Hypothalamus (tissue), 51 donors: ENCODE results near the gene LASP1NB.

Experiments used
- DNase-seq, 51 donors: peaks; one replicate each; lab custom pipeline; 2025; lab: John Stamatoyannopoulos, UW

LASP1NB gene

DNA sequence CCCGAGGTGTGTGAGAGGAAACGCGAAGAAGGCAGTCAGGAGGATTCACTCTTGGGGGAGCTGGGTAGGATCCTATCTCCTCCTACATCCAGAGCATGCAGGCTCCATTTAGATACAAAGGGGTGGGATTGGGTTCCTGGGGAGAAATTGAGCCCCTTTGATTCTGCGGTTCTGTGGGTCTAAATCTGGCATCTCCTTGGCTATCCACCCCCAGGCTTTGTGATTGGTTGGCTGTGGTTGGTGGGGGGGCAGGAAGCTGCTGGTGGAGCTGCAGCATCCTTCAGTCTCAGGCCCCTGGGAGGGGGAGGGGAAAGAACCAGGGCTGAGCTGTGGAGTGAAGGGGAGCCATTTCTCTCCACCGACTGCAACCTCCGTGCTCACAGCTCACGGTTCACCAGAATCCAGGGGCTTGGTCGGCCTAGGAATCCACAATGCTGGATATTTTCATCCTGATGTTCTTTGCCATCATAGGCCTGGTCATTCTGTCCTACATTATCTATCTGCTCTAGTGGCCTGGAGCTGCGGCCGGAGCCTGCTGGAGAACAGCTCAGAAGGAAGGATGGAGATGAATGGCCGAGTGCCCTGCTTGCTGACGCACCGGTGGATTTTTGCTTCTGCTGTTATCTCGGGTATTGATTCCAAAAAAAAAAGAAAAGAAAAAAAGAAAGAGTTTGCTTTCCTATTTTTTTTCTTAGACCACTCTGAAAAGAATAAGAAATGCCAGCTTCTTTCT lies at the start of gene LASP1NB:
TSS of gene LASP1NB (plus strand) at position 352 of the 733 bp plus-strand sequence.
- peak in 49 of 51 donors; percentile 21 to 93 (median 72) for DNase-seq

DNA sequence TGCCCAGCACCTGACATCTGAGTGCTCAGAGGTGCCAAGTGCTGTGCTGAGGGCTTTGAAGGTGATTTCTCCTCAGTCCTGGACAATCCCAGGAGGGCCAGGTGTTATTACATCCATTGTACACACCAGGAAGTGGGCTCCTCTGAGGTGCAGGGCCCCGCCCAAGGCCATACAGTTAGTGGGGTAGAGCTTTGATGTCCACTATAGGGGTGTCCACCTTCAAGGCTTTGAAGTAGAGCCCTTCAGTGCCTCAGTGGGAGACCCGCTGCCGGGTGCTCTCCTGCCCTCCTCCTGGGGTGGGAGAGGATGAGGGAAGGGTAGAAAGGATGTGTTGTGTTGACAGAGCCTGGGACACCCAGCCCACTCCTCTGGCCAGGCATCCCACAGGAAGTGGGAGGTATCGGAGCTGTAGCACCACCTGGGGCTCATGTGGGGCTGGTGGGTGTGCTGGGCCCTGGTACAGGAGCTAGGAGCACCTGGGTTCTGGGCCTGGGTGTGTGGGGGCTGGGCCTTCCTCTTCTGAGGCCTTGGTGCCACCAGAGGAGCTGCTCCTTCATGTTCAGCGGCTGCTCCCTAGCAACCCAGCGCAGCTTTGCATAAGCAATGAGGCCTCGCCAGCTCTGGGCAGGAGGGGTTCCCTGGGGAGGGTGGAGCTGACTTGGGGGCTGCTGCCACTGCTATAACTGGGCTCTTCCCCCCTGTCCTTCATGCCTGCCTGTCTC lies 48.1 kb upstream of the LASP1NB start:
- peak in 24 of 51 donors; percentile 22 to 72 (median 43) for DNase-seq

DNA sequence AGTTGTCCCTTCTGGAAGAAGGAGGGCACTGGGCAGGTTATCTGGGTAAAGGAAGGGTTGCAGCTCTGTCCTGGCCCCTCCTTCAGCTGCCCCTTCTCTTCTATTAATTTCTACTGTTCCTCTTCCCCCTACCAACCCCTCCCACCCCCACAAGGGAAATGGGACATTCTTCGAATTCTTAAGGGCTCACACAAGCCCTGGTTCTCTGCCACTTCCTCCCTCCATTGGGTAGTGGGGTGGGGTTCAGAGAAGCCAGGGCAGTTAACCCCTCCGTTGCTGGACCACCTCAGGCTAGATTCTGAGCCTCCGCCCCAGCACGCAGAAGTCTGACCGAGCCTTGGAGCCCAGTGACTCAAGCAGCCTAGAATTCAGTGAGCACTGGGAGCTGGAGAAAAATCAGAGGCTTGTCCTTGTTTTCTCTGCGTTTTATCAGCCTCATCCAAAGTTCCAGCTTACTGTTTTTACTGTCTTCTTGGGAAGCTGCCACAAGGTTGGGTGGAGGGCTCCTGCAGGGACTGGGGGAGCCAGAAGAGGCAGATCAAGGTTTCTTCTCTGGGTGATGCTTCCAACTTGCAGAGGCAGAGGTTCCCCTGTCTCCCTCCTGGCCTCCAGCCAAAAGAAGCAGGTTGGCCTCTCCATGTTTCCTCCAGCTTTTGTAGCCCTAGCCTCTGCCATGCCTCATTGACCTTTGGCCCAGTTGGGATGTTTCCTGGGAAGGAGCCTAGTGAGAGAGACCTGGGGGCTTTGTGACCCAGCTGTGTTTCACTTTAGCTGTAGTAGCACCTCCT lies 45.3 kb upstream of the LASP1NB start:
- DNase-seq, result no peak

DNA sequence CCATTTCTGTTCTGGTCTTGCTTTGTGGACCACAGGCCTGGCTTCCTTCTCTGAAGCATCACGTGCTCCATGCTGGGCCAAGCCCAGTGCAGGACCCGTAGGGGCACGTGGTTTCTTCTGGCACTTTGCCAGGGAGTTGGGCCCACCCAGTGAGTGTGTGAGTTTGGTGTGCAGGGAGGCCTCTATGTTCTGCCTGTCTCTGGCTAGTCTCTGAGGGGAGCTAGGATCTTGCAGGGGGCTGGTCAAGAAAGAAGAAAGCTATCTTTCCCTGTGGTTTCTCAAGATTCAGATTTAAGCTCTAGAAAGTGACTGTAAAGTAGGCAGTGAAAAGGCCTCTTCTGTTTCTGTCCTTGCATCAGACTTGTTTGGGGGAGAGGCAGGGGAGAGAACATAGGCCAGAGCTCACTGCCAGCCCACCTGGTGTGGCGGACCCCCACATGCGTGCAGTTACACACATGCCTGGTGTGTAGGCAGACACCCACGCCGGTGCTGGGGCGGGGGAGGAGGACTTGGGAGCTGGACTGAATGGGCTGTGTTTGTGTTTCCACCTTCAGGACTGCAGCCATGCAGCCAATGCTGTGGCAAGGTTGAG lies 43.7 kb upstream of the LASP1NB start:
- DNase-seq, result peak in 26 of 51 donors; percentile 9 to 76 (median 33)

DNA sequence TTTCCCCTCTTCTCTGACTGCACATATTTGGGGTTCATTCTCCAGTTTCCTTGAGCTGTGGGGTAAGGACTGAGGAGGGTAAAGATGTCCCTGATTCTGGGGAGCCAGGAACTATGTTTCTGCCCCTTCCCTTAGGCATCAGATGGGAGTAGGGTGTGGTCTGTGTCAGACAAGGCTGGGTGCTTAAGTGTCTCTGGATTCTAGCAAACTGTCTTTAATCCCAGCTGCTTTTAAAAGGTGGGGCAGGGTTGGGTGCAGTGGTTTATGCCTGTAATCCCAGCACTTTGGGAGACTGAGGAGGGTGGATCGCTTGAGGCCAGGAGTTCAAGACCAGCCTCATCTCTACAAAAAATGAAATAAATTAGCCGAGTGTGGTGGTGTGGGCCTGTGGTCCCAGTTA lies 42.5 kb upstream of the LASP1NB start:
- no peak for DNase-seq

DNA sequence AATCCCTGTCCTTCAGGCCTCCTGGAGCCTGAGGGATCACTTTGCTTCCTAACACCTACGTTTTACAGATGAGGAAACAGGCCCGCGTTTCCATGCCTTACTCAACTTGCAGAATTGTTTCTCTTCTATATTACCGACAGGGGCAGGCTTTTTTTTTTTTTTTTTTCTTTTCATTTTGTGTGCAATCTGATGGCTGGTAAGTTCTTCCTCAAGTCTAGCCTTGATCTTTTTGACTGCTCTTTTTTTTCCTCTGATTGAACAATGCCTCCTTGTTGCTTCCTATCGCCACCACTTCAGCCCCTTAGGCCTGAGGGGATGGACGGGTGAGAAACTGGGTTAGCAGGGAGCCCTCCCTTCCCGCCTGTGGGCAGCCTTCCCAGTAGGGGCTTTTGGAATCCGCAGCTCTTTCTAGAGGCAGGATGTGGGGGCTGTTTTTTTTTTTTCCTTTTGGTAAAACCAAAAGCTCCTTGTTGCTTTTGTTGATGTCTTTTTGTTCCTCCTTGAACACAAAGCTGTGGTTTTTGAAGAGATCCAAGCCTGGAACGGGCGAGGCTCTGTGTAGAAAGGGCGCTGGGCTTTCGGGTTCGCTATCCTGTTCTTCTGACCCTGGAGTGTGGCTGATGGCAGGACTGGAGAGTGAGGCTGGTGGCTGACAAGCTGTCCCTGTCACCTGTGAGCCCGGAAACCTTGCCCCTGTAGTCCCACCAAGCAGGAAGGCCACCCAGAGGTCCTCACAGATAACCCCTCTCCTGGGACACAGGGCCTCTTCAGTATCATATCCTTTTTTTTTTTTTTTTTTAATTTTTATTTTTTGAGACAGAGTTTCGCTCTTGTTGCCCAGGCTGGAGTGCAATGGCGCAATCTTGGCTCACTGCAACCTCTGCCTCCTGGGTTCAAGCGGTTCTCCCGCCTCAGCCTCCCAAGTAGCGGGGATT lies 41.6 kb upstream of the LASP1NB start:
- DNase-seq, result peak in 18 of 51 donors; percentile 13 to 74 (median 42)

DNA sequence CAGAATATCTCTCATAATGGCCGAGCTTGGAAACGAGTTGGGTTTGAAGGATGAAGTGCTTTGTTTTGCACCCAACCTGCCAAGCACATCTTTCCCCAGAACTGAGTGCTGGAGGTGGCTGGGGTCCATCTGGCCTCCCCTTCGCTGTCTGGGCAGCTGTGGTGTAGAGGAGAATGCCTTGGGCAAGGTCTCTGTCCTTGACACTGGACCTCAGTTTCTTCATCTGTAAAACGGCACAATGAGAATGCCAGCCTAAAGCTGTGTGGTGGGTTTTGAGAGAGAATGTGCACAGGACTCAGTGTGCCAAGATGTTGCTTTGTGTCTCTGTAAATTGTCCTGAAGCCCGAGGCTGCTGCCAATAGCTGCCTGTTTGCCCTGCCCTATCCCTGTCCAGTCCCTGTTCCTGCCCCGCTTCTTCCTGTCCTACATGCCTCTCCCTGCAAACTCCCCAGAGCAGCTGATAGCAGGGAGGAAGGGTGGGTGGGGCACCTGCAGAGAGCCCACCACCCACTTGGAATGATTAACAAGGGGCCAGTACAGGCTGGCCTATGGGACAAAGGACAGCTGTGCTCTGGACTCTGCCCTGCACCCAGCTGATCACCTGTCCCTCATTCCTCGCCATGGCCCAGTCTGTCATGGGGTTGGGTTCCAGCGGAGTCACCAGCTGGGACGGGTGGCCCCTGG lies 40.2 kb upstream of the LASP1NB start:
- no peak for DNase-seq

DNA sequence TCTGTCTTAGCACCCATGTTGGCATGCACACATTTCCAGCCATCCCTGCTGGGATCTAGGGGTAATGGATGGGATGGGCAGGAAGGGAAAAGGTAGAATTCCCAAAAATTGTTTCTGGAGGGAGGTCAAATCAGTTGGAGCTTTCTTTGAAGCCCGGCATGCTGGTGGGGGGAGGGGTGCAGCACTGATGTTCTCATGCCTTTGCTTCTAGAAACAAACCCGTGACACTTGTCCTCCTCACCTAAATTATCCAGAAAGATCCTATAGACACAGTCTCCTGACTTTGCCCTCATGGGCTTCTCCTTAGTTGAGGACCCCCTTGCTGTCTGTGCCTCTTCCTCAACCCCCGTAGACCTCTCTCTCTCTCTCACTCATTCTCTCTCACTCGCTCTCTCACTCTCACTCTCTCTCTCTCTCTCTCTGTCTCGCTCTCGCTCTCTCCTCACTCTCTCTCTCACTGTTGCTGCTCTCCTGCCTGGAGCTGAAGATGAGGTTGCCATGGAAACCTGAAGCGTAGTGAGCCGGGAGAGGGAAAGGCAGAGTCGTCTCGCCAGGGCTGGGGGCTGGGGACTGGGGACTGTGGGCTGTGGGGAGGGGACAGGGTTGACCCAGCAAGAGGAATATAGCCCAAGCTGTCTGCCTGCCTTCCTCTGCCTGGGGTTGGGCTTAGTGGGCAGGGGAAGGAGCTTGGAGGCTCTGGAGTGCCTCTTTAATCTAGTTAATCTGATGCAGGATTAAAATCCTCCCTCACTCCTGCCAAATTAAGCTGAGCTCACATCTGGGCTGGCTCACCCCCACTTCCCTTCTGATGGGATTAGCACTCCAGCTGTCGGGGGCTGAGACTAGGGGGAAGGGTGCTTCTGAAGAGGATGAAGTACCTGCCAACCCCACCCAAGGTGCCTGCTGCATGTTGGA lies 39.4 kb upstream of the LASP1NB start:
- DNase-seq, result peak in 39 of 51 donors; percentile 14 to 82 (median 62)

DNA sequence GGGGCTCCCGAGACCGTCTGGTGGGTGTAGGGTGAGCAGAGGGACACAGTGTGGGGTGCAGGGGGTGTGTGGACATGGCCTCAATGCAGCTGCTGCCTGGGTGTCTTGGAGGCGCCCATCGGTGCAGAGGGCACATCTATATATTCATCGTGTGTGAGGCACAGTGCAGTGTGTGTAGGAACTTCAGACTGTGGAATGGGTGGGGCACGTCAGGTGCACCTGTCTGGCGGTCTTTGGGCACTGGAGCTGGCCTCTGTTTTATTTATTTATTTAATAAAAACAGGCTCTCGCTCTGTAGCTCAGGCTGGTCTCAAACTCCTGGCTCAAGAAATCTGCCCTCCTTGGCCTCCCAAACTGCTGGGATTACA lies 38.8 kb upstream of the LASP1NB start:
- no peak for DNase-seq

DNA sequence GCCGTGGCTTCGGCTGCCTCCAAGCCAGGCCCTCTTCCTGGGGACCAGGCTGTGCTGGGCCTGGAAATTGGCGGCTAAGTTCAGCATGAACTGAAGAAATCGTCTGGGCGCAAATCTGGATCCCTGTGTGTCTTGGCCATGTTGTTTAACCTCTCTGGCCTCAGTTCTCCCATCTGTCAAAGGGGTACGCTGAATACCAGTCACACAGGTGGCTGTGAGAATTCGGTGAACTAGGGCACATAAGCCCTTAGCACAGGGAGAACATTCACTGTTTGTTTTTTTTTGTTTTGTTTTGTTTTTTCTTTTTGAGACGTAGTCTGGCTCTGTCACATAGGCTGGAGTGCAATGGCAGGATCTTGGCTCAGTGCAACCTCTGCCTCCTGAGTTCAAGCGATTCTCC lies 36.6 kb upstream of the LASP1NB start:
- DNase-seq, result no peak

DNA sequence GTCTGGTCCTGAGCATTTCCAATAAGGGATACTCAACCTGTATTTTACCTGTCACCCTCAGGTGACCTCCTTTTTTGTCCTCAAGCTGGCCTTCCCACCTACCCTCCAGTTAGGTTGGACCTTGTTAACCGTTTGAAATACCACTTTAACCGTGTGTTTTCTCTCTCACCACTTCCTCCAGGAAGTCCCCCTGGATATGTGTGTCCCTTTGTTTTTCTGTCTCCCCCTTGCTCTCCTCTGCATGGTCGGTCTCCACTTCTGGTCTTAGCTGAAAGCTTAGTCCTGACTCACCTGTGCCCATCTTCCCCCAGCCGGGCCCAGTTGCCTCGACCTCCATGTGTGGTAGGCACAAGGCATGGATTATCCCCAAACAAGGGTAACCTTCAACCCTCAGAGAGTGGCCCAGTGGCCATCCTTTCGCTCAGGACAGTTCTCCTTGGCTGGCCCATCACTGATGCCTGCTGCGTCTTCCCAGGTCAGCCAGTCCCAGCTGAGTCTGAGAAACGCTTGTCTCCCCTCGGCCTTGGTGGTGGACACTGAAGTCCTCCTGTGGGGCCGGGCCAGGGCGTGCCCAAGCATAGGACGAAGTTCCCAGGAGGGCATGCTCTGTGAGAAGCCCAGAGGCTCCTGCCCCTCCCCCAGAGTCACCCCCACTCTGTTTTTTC lies 35.5 kb upstream of the LASP1NB start:
- no peak for DNase-seq

DNA sequence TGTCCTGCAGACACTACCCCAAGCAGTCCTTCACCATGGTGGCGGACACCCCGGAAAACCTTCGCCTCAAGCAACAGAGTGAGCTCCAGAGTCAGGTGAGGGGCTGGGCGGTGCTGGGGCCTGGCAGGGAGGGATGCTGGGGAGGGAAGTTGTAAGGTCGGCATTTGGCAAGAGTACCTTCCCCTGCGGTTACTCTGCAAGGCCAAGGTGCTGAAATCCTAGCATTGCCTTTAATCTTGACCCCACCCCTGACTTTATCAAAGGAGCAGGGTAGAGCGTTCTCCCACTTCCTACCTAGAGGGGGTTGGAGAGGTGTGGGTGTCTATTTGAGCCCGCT lies 35.0 kb upstream of the LASP1NB start:
- no peak for DNase-seq

DNA sequence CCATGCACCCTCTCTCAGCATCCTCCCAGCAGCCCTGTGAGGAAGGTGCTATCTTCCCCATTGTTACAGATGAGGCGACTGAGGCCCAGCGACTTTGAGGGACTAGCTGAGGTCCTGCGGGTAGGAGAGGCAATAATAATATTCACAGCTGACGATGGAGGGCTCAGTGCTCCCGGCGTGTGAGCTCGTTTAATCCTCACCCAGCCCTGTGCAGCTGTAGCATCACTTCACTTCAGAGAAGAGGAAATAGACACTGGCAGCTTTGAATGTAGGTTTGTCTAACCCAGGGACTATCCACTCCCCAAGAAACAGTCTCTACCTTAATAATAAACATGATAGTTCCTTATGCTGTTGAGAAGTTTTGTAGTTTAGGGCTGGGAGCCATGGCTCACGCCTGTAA lies 34.0 kb upstream of the LASP1NB start:
- no peak for DNase-seq

DNA sequence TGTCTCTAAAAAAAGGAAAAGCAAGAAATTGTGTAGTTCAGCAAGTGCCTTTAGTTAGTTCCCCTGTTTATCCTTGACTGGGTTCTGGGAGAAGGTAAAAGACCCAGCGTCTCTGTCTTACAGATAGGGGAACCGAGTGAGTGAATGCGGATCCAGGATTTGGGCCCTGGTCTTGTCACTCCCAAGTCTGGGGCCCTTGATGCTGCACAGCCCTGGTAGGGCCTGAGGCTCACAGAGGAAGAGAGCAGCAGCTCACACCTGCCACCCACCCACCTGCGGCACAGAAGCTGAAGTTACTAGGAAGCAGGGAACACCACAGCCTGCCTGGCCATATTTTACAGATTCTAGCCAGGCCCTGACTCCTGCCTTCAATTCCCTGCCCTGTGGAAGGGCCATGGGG lies 33.3 kb upstream of the LASP1NB start:
- no peak for DNase-seq

DNA sequence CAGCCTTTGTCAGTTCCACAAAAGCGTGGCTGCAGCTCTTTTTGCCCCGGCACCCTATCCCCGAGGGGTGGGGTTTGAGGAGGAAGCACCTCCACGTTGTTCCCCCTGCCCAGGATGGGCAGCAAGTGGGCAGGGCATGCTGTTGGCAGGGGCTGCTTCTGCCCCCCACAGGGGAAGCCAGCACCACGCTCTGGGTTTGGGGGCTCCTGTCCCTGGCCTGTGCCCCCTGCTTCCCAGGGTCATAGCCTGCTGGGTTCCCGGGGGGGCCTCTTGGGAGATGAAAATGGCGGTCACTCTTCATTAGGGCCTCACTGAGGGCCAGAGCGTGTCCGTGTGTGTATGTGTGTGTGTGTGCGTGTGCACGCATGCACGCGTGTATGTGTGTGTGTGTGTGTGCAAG lies 32.8 kb upstream of the LASP1NB start:
- no peak for DNase-seq

DNA sequence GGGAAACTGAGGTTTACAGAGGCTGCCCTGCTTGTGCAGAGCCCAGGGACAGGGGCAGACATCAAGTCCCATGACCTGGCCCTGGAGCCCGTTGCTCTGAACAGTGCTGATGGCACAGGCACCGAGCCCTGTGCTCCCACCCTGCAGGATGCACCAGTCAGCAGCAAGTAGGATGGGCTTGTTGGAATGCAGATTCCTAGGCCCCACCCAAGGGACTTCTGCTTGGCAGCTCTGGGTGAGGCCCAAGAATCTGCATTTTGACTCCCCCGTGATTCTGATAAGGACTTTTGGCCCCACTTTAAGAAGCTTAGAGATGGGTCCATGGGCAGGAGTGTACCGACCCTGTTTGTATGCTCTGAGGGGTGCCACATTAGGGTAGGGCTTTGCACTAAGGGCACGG lies 32.3 kb upstream of the LASP1NB start:
- DNase-seq, result no peak

DNA sequence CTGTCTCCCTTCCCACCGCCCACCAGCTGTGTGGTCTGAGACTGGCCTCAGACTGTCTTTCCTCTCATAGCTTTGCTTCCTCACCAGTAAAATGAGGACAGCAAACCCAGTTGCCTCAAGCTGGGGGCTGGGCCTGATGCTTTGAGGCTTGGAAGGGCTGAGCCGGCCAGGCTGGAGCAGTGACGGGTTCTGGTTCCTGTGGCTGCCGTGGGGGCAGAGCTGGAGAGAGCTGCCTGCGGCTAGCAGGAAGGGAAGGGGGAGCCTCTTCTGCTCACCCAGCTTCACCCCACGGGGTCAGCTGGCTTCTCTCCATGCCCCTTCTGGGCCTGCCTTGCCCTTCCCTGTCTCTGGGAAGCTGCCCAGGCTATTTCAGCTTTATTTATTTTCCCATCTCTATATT lies 31.8 kb upstream of the LASP1NB start:
- peak in 21 of 51 donors; percentile 13 to 51 (median 34) for DNase-seq

DNA sequence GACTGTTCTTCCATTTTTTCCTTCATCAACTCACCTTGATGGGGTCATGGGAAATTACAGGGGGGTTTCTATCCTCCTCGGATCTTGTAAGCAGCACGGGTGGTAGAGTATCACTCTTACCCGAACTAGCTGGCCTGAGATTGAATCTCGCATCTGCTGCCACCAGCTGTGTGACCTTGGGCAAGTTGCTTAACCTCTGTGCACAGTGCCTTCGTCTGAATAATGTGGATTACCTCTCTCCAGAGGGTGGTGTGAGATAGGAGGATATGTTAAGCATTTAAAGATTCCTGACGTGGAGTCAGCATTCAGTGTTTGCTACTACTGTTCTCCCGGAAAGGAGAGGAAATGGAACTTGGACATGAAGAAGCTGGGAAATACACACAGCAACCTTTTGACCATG lies 31.1 kb upstream of the LASP1NB start:
- DNase-seq, result no peak
